Stimulated activated CD8-positive, alpha-beta memory T cell treated with anti-CD3 and anti-CD28 coated beads, Interleukin-2, amount 100 ng/mL, for 48 hours (primary cell): ENCODE results near the gene ZEB2.
"Not testable (repeated sequence)": the region's sequence is repeated elsewhere in the genome, so short reads cannot be mapped to it uniquely, and the experiment has no call there.

Source experiments
- DNase-seq, 2 donors: peaks; one replicate each; pipeline ENCODE4 v3.0.0-alpha.2; 2020; ENCODE audit warnings: low read depth in 2 of 2

ZEB2 gene

GRCh38 chr2:144383571-144384100, 136.3 kb downstream of the ZEB2 start:
- DNase-seq: no peak

DNA sequence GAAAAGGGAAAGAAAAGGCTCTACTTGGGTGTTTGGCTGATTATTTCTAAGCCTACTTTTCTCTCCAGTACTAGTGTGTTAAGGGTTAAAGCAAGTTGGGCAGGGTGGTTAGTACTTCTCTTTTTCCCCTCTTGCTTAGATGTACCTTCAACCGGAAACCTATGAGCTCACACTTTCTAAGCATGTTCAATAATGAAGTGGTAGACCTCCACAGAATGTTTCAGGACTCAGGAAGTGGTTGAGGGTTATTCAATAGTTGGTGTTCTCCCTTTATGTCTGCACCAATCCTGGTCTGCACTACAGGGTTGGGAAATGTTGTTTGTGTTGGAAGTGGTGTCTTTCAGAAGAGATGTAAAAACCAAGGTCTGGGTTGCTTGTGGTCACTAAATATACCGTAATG, 137.1 kb downstream of the ZEB2 start:
- DNase-seq: no peak

DNA sequence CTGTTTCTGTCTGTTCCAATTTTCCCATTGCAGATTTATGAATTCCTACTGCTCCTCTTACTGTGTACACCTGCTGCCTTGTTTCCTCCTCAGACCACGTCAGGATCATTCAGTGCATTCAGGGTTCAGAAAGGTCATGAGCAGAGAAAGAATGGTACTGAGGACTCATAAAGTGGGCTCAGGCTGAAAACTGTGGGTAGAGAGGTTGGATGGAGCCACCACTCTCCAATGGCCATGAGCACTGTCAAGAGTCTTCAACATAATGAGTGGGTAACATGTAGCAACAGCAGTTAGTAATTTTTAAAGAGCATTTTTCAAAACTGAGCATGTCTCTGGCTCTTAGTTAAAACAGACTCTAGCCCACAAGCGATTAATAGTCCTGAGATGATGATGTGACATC, 138.2 kb downstream of the ZEB2 start:
- DNase-seq: no peak

- DNase-seq: no peak
These were observed 140.0 kb downstream of the ZEB2 start for GRCh38 chr2:144379851-144380311.

DNA sequence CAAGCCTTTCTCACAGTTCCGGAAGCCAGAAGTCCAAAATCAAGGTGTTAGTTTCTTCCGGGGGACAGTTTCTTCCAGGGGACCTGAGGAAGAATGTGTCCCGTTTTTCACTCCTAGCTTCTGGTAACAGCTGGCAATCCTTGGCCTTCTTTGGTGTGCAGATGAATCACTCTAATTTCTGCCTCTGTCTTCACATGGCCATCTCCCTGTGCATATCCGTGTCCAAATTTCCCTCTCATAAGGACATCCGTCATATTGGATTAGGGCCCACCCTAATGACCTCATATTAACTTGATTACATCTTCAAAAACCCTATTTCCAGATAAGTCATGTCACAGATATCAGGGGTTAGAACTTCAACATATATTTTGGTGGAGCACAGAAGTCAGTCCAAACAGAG, 141.4 kb downstream of the ZEB2 start:
- no peak for DNase-seq

- DNase-seq: no peak
These were observed 142.0 kb downstream of the ZEB2 start for GRCh38 chr2:144377914-144378313.

- DNase-seq: no peak
These were observed 143.0 kb downstream of the ZEB2 start for GRCh38 chr2:144376926-144377325.

DNA sequence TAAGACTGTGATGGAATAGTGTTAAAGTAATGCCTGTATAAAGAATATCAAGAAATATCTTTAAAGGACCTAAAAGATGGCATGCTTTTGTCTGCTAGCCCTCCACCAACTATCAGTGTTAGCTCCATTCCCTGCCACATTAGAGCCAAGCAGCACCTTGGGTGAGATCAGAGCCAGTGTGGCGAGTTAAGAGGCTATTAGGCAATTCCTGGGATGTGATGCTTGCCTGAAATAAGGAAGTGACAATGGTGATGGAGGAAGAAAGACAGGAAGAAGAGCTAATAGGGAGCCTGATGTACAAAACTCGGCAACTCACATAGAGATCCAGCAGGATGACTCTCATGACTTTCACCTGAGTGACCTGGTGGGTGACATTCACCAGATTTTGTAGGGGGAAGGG, 143.5 kb downstream of the ZEB2 start:
- DNase-seq: no peak

DNA sequence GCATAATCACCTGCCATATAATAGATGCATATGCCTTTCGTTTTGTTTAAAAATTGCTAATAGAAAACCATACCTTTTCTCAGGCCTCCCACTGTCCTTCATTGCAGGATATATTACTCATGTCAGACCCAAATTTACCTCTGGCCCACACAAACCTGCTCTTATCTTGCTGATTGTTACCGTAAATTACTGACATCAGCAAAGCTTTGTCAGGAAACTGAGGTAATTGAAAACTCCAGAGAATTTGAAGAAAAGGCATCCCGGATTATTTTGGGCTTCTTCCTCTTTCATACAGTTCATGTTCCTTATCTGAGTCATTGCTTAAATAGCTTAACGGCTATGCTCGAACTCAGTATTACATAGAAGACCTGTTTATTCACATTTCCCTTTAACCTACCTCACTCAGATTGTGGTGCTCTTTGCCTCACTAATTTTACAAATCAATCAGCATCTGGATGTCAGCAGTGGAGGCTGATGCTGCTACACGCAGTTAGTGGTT, 145.7 kb downstream of the ZEB2 start:
- no peak for DNase-seq

- no peak for DNase-seq
These were observed 147.4 kb downstream of the ZEB2 start for GRCh38 chr2:144372410-144373080.

- no peak for DNase-seq
These were observed 148.9 kb downstream of the ZEB2 start for GRCh38 chr2:144370937-144371584.

- no peak for DNase-seq
These were observed 150.5 kb downstream of the ZEB2 start for GRCh38 chr2:144369416-144369815.

DNA sequence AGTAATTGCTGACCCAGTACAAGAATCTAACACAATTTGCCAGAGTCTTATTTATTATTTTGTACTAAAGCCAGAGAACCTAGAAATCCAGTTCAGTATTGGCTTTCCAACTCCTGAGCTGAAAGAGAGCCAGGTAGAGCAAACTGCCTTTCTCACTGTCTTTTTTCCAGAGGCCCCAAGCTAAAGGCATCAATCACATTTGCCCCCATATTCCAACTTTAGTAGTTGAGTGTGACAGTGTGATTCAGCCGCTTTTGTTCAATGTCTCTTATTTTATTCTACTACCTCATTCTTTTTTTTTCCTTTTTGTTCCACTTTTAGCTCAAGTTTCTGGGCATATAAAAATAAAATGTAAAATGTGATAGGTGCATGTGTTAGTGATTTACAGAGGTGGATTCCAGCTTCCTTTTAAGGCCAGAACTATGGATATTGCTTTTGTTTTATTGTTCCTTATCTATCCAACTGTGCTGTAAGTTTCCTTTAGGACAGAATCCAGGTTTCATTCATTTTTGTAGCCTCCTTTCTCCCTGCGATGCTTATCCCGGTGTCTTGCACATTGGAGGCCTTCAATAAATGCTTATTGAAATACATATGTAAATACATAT, 153.0 kb downstream of the ZEB2 start:
- DNase-seq: no peak

- no peak for DNase-seq
These were observed 154.8 kb downstream of the ZEB2 start for GRCh38 chr2:144364944-144365738.

DNA sequence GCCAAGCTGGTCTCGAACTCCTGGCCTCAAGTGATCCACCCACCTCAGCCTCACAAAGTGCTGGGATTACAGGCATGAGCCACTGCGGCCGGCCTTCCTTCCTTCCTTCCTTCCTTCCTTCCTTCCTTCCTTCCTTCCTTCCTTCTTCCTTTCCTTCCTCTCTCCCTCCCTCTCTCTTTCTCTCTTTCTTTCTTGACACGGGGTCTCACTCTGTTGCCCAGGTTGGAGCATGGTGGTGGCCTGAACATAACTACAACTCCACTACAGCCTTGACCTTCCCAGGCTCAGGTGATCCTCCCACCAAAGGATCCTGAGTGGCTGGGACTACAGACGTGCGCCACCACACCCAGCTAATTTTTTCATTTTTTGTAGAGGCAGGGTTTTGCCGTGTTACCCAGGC, 155.7 kb downstream of the ZEB2 start:
- not testable (repeated sequence) for DNase-seq

DNA sequence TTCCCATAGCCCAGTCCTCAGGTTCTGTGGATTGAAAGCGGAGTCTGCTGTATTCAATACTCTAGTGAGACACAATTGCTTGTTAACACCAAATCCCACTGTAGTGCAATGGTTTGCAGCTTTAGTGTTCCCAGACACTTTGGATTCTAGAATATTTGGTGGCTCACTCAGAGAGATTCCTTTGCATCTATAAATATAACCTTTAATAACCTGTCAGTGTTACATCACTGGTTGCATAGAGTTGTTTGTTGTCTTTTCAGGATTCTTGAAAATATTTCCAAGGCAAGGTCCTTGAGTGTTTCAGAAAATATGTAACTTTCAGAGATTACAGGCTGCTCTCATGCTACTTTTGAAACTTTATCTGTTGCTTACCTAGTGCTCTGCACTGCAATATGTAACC, 157.5 kb downstream of the ZEB2 start:
- no peak for DNase-seq

- no peak for DNase-seq
These were observed 158.2 kb downstream of the ZEB2 start for GRCh38 chr2:144361742-144362141.

GRCh38 chr2:144359684-144360083, 160.2 kb downstream of the ZEB2 start:
- no peak for DNase-seq

DNA sequence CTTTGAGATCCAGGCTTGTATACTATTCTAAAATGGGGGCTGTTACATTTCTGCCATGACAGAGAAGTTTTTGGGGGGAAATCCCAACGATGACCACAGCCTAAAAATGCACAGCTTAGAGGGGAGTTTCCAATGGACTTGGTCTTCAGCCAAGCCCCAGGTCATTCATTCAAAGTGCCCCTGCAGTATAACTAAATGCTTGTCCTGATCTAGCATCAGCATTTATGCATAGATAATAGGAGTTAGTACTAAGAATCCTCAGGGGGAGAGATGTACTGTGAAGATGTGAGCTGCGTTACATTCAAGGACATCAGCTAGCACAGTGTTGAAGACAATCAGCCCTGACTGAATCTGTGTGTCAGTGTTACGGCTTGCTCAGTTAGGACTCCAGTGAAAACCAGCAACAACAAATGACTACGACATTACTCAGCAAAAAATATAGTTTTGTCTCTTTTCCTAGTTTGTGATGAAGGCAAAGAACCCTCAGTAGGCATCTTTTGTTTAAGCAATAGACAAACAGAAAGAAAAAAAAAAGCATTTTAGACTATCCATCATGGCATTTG, 160.9 kb downstream of the ZEB2 start:
- DNase-seq: no peak

GRCh38 chr2:144358374-144358964, 161.4 kb downstream of the ZEB2 start:
- no peak for DNase-seq
